ENCODE data around the gene TMEM91.
"Not testable (repeated sequence)": the region's sequence is repeated elsewhere in the genome, so short reads cannot be mapped to it uniquely, and the experiment has no call there.

The TMEM91 gene

DNA sequence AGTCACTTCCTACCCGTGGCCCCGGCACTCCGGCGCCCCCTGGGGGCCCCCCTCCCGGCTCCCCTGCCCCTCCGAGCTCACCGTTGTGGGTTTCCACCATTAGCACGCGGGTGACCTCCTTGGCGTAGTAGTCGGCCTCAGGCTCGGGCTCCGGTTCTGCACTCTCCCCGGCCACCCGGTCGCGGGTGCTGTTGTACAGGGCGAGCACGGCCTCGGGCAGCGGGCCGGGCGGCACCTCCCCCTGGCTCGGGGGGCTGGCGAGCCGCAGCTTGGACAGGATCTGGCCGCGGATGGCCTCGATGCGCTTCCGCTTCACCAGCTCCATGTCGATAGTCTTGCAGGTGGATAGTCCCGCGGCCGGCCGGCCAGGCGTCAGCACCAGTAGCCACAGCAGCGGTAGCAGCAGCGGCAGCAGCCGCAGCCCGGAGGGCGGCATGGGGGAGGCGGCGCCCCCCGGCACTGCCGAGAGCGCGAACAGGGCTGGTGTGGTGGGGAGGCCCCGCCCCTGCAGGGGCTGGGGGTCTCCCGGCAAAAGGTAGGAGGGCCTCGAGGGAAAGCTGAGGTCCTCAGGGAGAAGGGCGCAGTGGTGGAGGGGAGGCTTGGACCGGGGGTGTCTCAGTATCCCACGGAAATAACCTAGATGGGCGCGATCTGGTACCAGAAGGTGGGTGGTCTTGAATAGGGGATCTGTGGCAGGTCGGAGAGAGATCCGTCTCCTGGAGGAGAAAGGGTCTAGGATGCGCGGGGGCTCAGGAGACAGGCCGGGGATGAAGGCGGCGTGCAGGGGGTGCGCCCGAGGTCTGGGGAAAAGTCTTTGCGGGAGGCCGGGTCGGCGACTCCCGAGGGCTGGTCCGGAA is 23.5 kb upstream of the TMEM91 start:
- DNase-seq: peak in 16 of 56 donors; percentile 3 to 55 (median 16)

DNA sequence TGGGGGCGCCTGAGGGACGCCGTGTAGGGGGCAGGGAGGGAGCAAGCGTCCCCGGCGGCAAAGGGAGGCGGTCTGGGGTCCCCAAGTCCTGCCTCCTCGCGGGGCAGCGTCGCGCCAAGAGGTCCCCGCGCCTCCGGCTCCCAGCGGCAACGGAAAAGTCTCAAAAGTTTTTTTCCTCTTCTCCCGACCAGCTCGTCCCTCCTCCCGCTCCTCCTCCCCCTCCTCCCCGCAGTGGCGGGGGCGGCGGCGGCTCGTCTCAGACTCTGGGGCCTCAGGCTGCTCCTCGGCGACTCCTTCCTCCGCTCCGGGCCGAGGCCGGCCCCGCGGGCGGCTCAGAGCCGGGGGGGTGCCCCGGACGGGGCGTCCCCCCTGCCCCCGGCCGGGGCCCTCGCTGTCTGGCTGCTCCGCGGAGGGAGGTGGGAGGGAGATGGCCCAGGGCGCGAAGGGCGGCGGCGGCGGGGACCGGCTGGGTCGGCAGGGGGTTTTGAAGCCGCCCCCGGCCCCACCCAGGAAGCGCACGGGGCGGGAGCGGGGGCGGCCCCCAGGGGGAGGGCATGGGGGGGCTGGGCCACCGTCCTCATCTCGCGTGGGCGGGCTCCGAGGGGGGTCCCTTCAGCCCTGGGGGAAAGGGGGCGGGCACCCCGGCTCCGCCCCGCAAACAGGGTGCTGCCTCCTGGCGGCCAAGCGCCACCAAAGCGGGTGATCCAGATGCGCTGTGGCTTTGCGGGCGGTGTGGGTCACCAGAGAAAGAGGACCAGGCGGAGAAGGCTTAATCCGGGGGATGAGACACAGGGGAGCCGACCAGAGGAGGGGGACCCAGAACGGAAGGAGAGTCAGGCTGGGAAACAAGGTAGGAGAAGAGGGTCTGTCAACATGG is 22.6 kb upstream of the TMEM91 start, which contains the start of gene TGFB1:
Gene TGFB1 (minus strand): TSS at position 457 of the 877 bp plus-strand sequence. CDS start 878 bp downstream, outside the sequence.
- peak in 46 of 56 donors; percentile 9 to 79 (median 40) for DNase-seq

GRCh38 chr19:41354343-41354953 is 21.9 kb upstream of the TMEM91 start:
- DNase-seq: no peak

DNA sequence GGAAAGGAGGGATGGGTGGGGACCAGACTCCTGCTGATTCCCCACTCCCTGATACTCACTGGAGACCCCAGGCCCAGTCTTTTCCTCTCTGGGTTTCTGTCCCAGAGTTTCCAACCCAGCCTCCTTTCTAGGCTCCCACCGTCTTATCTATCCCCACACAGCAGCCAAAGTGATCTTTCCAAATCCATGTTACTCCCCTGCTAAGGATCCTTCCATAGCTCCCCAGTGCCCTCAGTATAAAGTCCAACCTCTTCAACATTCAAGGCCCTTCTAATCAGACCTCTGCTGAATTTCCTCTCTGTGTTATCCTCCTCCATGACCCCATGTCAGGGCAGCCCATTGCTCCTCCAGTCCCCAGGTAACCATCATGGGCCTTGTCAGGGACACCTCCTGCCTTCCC is 21.3 kb upstream of the TMEM91 start:
- DNase-seq: no peak

DNA sequence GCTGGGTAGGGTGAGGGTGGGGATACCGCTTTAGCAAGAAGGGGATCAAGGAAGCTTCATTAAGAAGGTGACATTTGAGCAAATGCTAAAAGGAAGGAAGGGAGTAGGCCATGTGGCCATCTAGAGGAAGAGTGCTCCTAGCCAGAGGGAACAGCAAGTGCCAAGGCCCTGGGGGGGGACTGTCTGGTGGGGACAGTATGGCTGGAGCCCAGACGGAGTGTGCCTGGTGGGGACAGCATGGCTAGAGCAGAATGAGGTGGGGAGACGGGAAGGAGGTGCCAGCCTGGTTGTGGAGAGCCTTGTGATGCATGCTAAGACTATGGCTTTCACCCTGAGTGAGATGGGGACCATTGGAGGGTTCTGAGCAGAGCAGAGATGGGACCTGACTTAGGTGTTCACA is 20.5 kb upstream of the TMEM91 start:
- DNase-seq: no peak

GRCh38 chr19:41356984-41357739 is 19.2 kb upstream of the TMEM91 start:
- no peak for DNase-seq

- no peak for DNase-seq
Observed at GRCh38 chr19:41357746-41358145, 18.6 kb upstream of the TMEM91 start.

GRCh38 chr19:41359741-41360140 is 16.6 kb upstream of the TMEM91 start:
- no peak for DNase-seq

- DNase-seq: no peak
Observed at GRCh38 chr19:41362143-41362847, 14.0 kb upstream of the TMEM91 start.

- DNase-seq: no peak
Observed at GRCh38 chr19:41363371-41363752, 13.0 kb upstream of the TMEM91 start.

GRCh38 chr19:41363753-41364523 is 12.4 kb upstream of the TMEM91 start, which contains the start of gene B9D2:
Gene B9D2 (minus strand): TSS chr19:41364149. CDS start chr19:41363519, 630 bp downstream.
- peak; percentile 74 to 100 (median 98) for DNase-seq

- DNase-seq: no peak
Observed at GRCh38 chr19:41364524-41365391, 11.6 kb upstream of the TMEM91 start.

GRCh38 chr19:41366089-41366488 is 10.2 kb upstream of the TMEM91 start:
- no peak for DNase-seq

DNA sequence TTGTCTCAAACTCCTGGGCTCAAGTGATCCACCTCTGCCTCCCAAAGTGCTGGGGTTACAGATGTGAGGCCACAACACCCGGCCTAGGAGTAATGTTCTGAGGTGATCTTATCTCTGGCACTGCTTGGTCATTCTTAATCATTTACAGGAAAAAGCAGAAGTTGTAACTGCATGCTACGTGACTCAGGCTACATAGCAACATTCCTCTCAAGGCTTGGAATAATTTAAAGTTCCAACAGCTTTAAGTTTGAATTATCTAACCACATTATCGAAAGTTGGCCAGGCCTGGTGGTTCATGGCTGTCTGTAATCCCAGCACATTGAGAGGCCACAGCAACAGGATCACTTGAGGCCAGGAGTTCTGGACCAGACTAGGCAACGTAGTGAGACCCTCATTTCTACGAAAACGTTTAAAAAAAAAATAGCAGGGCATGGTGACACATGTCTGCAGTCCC is 8.5 kb upstream of the TMEM91 start:
- no peak for DNase-seq

- DNase-seq: no peak
Observed at GRCh38 chr19:41369769-41370168, 6.6 kb upstream of the TMEM91 start.

- DNase-seq: not testable (repeated sequence)
Observed at GRCh38 chr19:41371119-41371518, 5.2 kb upstream of the TMEM91 start.

DNA sequence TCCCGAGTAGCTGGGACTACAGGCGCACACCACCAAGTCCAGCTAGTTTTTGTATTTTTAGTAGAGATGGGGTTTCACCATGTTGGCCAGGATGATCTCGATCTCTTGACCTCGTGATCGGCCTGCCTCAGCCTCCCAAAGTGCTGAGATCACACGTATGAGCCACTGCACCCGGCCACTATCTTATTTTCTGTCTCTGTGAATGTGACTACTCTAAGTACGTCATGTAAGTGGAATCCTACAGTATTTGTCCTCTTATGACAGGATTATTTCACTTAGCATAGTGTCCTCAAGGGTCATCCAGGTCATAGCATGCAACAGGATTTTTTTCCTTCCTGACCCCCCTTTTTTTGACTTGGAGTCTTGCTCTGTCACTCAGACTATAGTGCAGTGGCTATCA is 4.8 kb upstream of the TMEM91 start:
- DNase-seq: no peak

DNA sequence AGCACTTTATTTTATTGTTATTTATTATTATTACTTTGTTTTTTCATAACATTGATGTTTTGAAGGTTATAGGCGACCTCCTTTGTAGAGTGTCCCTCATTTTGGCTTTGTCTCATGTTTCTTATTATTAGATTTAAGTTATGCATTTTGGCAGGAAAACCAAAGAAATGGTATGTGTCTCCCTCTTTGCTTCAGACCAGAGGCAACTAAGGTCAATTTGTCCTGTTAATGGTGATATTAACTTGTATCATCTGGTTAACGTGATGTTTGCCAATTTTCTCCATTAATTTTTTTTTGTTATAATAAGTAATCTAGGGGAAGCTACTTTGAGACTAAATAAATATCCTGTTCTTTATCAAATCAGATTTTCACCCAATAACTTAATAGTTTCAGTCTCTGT is 3.8 kb upstream of the TMEM91 start:
- no peak for DNase-seq

Data from nucleus accumbens (tissue), 56 donors.